H9 (cell line): Measurements from ENCODE around the gene AKIRIN2. TPM values are rescaled to one million over a fixed set of nuclear protein-coding genes. Genes with fewer than 3 reads are reported as not detected.
A peak's percentile ranks its signal among the peaks of the same experiment; 100 is the strongest.

Experiments
- DNase-seq: peaks from one replicate; pipeline ENCODE4 v3.0.0-alpha.2; 2017
- H2AFZ ChIP-seq: one replicate; pipeline ENCODE4 v1.6.1; 2013; ENCODE audit warnings: mild to moderate bottlenecking, low read length, control low read depth, moderate library complexity
- H2AK5ac ChIP-seq: 2 replicates; pipeline ENCODE4 v1.6.1; 2013; ENCODE audit warnings: low read length, control low read depth, mixed read lengths; ENCODE audit not compliant: insufficient read length
- H2BK120ac ChIP-seq: one replicate; pipeline ENCODE4 v1.6.1; 2013; ENCODE audit warnings: low read depth, mild to moderate bottlenecking, low read length, control low read depth, inconsistent platforms; ENCODE audit not compliant: poor library complexity, severe bottlenecking
- H2BK12ac ChIP-seq: 2 replicates; pipeline ENCODE4 v1.6.1; 2013; ENCODE audit warnings: low read length, control low read depth, mixed read lengths, low read depth; ENCODE audit not compliant: insufficient read length
- H2BK15ac ChIP-seq: 2 replicates; pipeline ENCODE4 v1.6.1; 2013; ENCODE audit warnings: low read depth, low read length, control low read depth
- H2BK20ac ChIP-seq: one replicate; pipeline ENCODE4 v1.6.1; 2013; ENCODE audit warnings: low read depth, mild to moderate bottlenecking, low read length, control low read depth, inconsistent platforms; ENCODE audit not compliant: poor library complexity, severe bottlenecking
- H2BK5ac ChIP-seq: 2 replicates; pipeline ENCODE4 v1.6.1; 2013; ENCODE audit warnings: low read length, control low read depth, mixed read lengths; ENCODE audit not compliant: insufficient read length
- H3K14ac ChIP-seq: 2 replicates; pipeline ENCODE4 v1.6.1; 2013; ENCODE audit warnings: low read length, control low read depth; ENCODE audit not compliant: insufficient read depth
- H3K18ac ChIP-seq: 2 replicates; pipeline ENCODE4 v1.6.1; 2013; ENCODE audit warnings: low read depth, mild to moderate bottlenecking, mixed read lengths, low read length, control low read depth; ENCODE audit not compliant: insufficient read length
- H3K23ac ChIP-seq: 2 replicates; pipeline ENCODE4 v1.6.1; 2013; ENCODE audit warnings: low read length, control low read depth, mixed read lengths, low read depth; ENCODE audit not compliant: insufficient read length
- H3K23me2 ChIP-seq: 2 replicates; pipeline ENCODE4 v1.6.1; 2013; ENCODE audit warnings: low read depth, mild to moderate bottlenecking, mixed read lengths, low read length, control low read depth; ENCODE audit not compliant: insufficient read length, poor library complexity, severe bottlenecking
- H3K27ac ChIP-seq: 2 replicates; pipeline ENCODE4 v1.5.1; 2013; ENCODE audit warnings: low read length, control low read depth, mixed read lengths, low read depth; ENCODE audit not compliant: insufficient read length
- H3K27me3 ChIP-seq: 2 replicates; pipeline ENCODE4 v1.6.1; 2013; ENCODE audit warnings: low read length, control low read depth, inconsistent platforms; ENCODE audit not compliant: insufficient read depth
- H3K4ac ChIP-seq: 2 replicates; pipeline ENCODE4 v1.6.1; 2013; ENCODE audit warnings: low read depth, mild to moderate bottlenecking, control low read depth, inconsistent platforms, low read length, moderate library complexity
- H3K4me1 ChIP-seq: 2 replicates; pipeline ENCODE4 v1.6.1; 2013; ENCODE audit warnings: low read length, control low read depth, inconsistent platforms; ENCODE audit not compliant: insufficient read depth
- H3K4me2 ChIP-seq: 2 replicates; pipeline ENCODE4 v1.6.1; 2013; ENCODE audit warnings: low read length, control low read depth, mixed read lengths; ENCODE audit not compliant: insufficient read length, insufficient read depth
- H3K56ac ChIP-seq: 2 replicates; pipeline ENCODE4 v1.6.1; 2013; ENCODE audit warnings: low read depth, mild to moderate bottlenecking, mixed read lengths, low read length, control low read depth; ENCODE audit not compliant: insufficient read length
- H3K79me1 ChIP-seq: 2 replicates; pipeline ENCODE4 v1.6.1; 2013; ENCODE audit warnings: low read depth, mild to moderate bottlenecking, moderate library complexity, low read length, control low read depth, inconsistent platforms; ENCODE audit not compliant: insufficient read depth, poor library complexity, severe bottlenecking
- H3K79me2 ChIP-seq: 2 replicates; pipeline ENCODE4 v1.6.1; 2013; ENCODE audit warnings: low read length, control low read depth, inconsistent platforms; ENCODE audit not compliant: insufficient read depth
- H3K9ac ChIP-seq: 2 replicates; pipeline ENCODE4 v1.6.1; 2013; ENCODE audit warnings: low read length, control low read depth, mixed read lengths; ENCODE audit not compliant: insufficient read length; ENCODE audit errors: extremely low read depth
- H3K9me3 ChIP-seq: one replicate; pipeline ENCODE4 v1.6.1; 2013; ENCODE audit warnings: low read depth, low read length, inconsistent platforms; ENCODE audit not compliant: control insufficient read depth
- H3T11ph ChIP-seq: one replicate; pipeline ENCODE4 v1.6.1; 2013; ENCODE audit warnings: mild to moderate bottlenecking, low read length, control low read depth, inconsistent platforms
- H4K20me1 ChIP-seq: one replicate; pipeline ENCODE4 v1.6.1; 2013; ENCODE audit not compliant: control insufficient read depth, insufficient read length, insufficient read depth
- H4K5ac ChIP-seq: 2 replicates; pipeline ENCODE4 v1.6.1; 2013; ENCODE audit warnings: low read depth, mild to moderate bottlenecking, mixed read lengths, low read length, control low read depth; ENCODE audit not compliant: insufficient read length
- H4K8ac ChIP-seq: replicated peaks from 2 replicates; pipeline ENCODE4 v1.6.1; 2013; ENCODE audit warnings: low read length, control low read depth, mixed read lengths, low read depth; ENCODE audit not compliant: insufficient read length
- H4K91ac ChIP-seq: 2 replicates; pipeline ENCODE4 v1.6.1; 2013; ENCODE audit warnings: low read depth, mild to moderate bottlenecking, moderate library complexity, mixed read lengths, low read length, control low read depth; ENCODE audit not compliant: insufficient read length
- H3K27ac Mint-ChIP-seq, 3 experiments: 2 replicates in 2 of 3; 3 replicates in 1 of 3; pipeline ENCODE4 v1.8.0; 2020 to 2021; ENCODE audit warnings: mixed read lengths in 3 of 3, mild to moderate bottlenecking in 1 of 3, moderate library complexity in 1 of 3
- H3K27me3 Mint-ChIP-seq: 2 replicates; pipeline ENCODE4 v1.8.0; 2021; ENCODE audit warnings: low read depth, mild to moderate bottlenecking, moderate library complexity, mixed read lengths
- H3K36me3 Mint-ChIP-seq, 3 experiments: 2 replicates in 2 of 3; 3 replicates in 1 of 3; pipeline ENCODE4 v1.8.0; 2020 to 2021; ENCODE audit warnings: low read depth in 3 of 3, mixed read lengths in 3 of 3; ENCODE audit not compliant: insufficient read depth in 1 of 3
- H3K4me1 Mint-ChIP-seq, 2 experiments: 2 replicates each; pipeline ENCODE4 v1.8.0; 2020; ENCODE audit warnings: mixed read lengths in 2 of 2
- H3K4me3 Mint-ChIP-seq, 2 experiments: 2 replicates in 1 of 2; 3 replicates in 1 of 2; pipeline ENCODE4 v1.8.0; 2020 to 2021; ENCODE audit warnings: mild to moderate bottlenecking in 2 of 2, mixed read lengths in 2 of 2, moderate library complexity in 1 of 2
- H3K9me3 Mint-ChIP-seq, 2 experiments: 2 replicates in 1 of 2; 3 replicates in 1 of 2; pipeline ENCODE4 v1.8.0; 2020; ENCODE audit warnings: mild to moderate bottlenecking in 2 of 2, mixed read lengths in 2 of 2, moderate library complexity in 1 of 2
- CTCF ChIP-seq: fragments of 200-600 bp; sonication (generic); conservative IDR thresholded peaks from 3 replicates; pipeline ENCODE4 v1.8.0; 2021; ENCODE audit warnings: antibody characterized with exemption, mild to moderate bottlenecking
- WGBS: extraction: QIAGEN DNeasy Blood & Tissue Kit; methylation state at CpG from one replicate; pipeline ENCODE4 v1.1.7; 2013; ENCODE audit warnings: missing lambda C conversion rate, low lambda C conversion rate, mixed read lengths; ENCODE audit not compliant: insufficient read length; ENCODE audit errors: extremely low coverage; 5-methylcytosine and 5-hydroxymethylcytosine counted together
- total RNA-seq: library from RNA; stranded (reverse); gene quantifications from 2 replicates; pipeline ENCODE4 v1.2.1, GENCODE V29; 2021

Gene AKIRIN2
- total RNA-seq, 1 experiment from 2014 or later: 75.7 TPM

GRCh38 chr6:87653074-87653962 is 48.7 kb downstream of the AKIRIN2 start:
- H2BK12ac ChIP-seq: no peak overlapping the region
- no peak overlapping the region for H2AFZ ChIP-seq
- no peak overlapping the region for H3K56ac ChIP-seq
- no peak for TF ChIP-seq CTCF
- Mint-ChIP-seq H3K27me3 (no peaks in the 10 kb centered on the region), H3K27ac (peak overlapping the region; percentile 84 to 96 (median 93)), H3K4me1 (peaks cover 29 to 31% of the 10 kb centered on the region in 2 experiments), H3K9me3 (no peaks in the 10 kb centered on the region), H3K4me3 (peak overlapping the region in 1 of 2 experiments; percentile 16; a peak in 4 of 5 replicates), H3K36me3 (peaks cover 23 to 46% (median 36%) of the 10 kb centered on the region in 3 experiments; a peak in 6 of 7 replicates)
- H3K14ac ChIP-seq: no peak overlapping the region
- H3K79me1 ChIP-seq: no peaks in the 10 kb centered on the region
- no peak overlapping the region for H2BK5ac ChIP-seq
- no peak for DNase-seq
- peak overlapping the region; percentile 43 for H3K27ac ChIP-seq
- no CpG with 5 or more reads among the region's 3 CpGs for WGBS
- no peak overlapping the region for H3K4me2 ChIP-seq
- no peaks in the 10 kb centered on the region for H3K79me2 ChIP-seq
- H3K4ac ChIP-seq: no peak overlapping the region
- H2BK120ac ChIP-seq: no peak overlapping the region
- H2AK5ac ChIP-seq: no peak overlapping the region
- no peak overlapping the region for H4K5ac ChIP-seq
- no peak overlapping the region for H3K18ac ChIP-seq
- H3K9me3 ChIP-seq: no peaks in the 10 kb centered on the region
- H3K27me3 ChIP-seq: no peaks in the 10 kb centered on the region
- H2BK15ac ChIP-seq: no peak overlapping the region
- no peak overlapping the region for H3K23ac ChIP-seq
- no peak overlapping the region for H2BK20ac ChIP-seq
- no peaks in the 10 kb centered on the region for H3K23me2 ChIP-seq
- no peaks in the 10 kb centered on the region; the same call in 1 of the 2 replicates for H3K4me1 ChIP-seq
- H3K9ac ChIP-seq: no peak overlapping the region
- H4K20me1 ChIP-seq: no peaks in the 10 kb centered on the region
- no peak overlapping the region for H4K91ac ChIP-seq
- no peak overlapping the region for H4K8ac ChIP-seq
- no peak overlapping the region for H3T11ph ChIP-seq
